Fibroblast of skin of back (primary cell): ENCODE measurements around the gene TGDS. TPM values are rescaled to one million over a fixed set of nuclear protein-coding genes. Genes with fewer than 3 reads are reported as not detected.
"Not testable (repeated sequence)": the region's sequence is repeated elsewhere in the genome, so short reads cannot be mapped to it uniquely, and the experiment has no call there.

ENCODE experiments used
- DNase-seq: peaks from one replicate; pipeline ENCODE4 v3.0.0-alpha.2; 2013
- polyA plus RNA-seq, 2 experiments: library from polyadenylated mRNA; unstranded; fragments of 120-200 nt; gene quantifications; one replicate each; pipeline ENCODE4 v1.2.1, GENCODE V29; 2013; ENCODE audit not compliant: insufficient read length in 2 of 2

Gene TGDS
- 7.6 TPM for polyA plus RNA-seq (2013, experiment 1 of 2; ENCODE audit: insufficient read length)
- polyA plus RNA-seq (2013, experiment 2 of 2; ENCODE audit: insufficient read length) = 7.1 TPM

GRCh38 chr13:94595950-94596574, at the start of gene TGDS:
Gene TGDS, minus strand, starts transcription at chr13:94596152. Its CDS starts 16 bp downstream, at chr13:94596136.
- DNase-seq = peak; percentile 96

GRCh38 chr13:94641409-94641941, 45.5 kb upstream of the TGDS start:
- DNase-seq = peak; percentile 76

- no peak for DNase-seq
These were observed 44.8 kb upstream of the TGDS start for GRCh38 chr13:94640721-94641120.

- not testable (repeated sequence) for DNase-seq
These were observed 41.7 kb upstream of the TGDS start for GRCh38 chr13:94637677-94638076.

- DNase-seq = no peak
These were observed 41.1 kb upstream of the TGDS start for GRCh38 chr13:94636942-94637578.

- DNase-seq = not testable (repeated sequence)
These were observed 40.1 kb upstream of the TGDS start for GRCh38 chr13:94636096-94636495.

- DNase-seq = no peak
These were observed 36.5 kb upstream of the TGDS start for GRCh38 chr13:94632226-94632980.

GRCh38 chr13:94630858-94631257, 34.9 kb upstream of the TGDS start:
- no peak for DNase-seq

GRCh38 chr13:94623316-94623715, 27.4 kb upstream of the TGDS start:
- DNase-seq = no peak

GRCh38 chr13:94622344-94622743, 26.4 kb upstream of the TGDS start:
- DNase-seq = no peak

GRCh38 chr13:94620286-94620896, 24.4 kb upstream of the TGDS start:
- peak; percentile 16 for DNase-seq

GRCh38 chr13:94617389-94618000, 21.5 kb upstream of the TGDS start:
- no peak for DNase-seq

GRCh38 chr13:94613051-94613450, 17.1 kb upstream of the TGDS start:
- no peak for DNase-seq

- no peak for DNase-seq
These were observed 16.1 kb upstream of the TGDS start for GRCh38 chr13:94612050-94612449.

GRCh38 chr13:94610475-94610874, 14.5 kb upstream of the TGDS start:
- no peak for DNase-seq

- DNase-seq = no peak
These were observed 13.2 kb upstream of the TGDS start for GRCh38 chr13:94609196-94609595.

GRCh38 chr13:94608586-94608985, 12.6 kb upstream of the TGDS start:
- no peak for DNase-seq

- no peak for DNase-seq
These were observed 12.0 kb upstream of the TGDS start for GRCh38 chr13:94607939-94608338.

- DNase-seq = no peak
These were observed 11.1 kb upstream of the TGDS start for GRCh38 chr13:94607056-94607455.

- DNase-seq = no peak
These were observed 6.5 kb upstream of the TGDS start for GRCh38 chr13:94602467-94602866.

- peak; percentile 100 for DNase-seq
These were observed 5.8 kb upstream of the TGDS start, which contains the start of gene GPR180 for GRCh38 chr13:94601446-94602431. Gene GPR180, plus strand, starts transcription at chr13:94601857. Its CDS starts 71 bp downstream, at chr13:94601928.
